ENCODE results near the gene WDR82. TPM values are rescaled to one million over a fixed set of nuclear protein-coding genes. Genes with fewer than 3 reads are reported as not detected.
A peak's percentile ranks its signal among the peaks of the same experiment; 100 is the strongest.

WDR82 gene
- total RNA-seq, 4 donors from 2014 or later = 14.6 to 44.9 (median 40.8) TPM

DNA sequence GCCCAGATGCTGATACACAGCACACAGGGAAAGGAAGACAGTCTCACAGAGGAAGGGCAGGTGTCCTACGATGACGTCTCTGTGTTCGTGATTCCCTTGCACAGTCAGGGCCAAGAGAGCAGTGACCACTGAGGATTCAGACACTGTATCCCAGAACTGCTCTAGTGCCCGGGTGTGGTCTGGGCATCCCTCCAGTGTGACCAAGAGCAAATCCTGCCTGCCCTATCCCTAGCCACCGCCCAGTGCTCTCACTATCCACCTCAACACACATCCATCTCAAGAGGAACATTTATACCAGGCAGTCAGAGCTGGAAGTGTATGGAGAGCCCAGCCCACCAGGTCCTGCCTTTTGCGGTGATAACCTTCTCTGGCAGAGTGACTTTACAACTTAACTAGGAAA lies 28.8 kb downstream of the WDR82 start:
- WGBS, 2 donors (ENCODE audit: low coverage in 1 of 2) = 84% methylated on average over 6 of the region's 6 CpGs; no CpG with 5 or more reads in 1 of the 2 donors
- in situ Hi-C loops (cut with MboI; ENCODE audit: low pct_ligation_motif_present in 1 of 4, low pct_unique_long_range_greater_than_20kb in 1 of 4, low sequenced_read_pairs in 3 of 4) = loop anchor here in 2 of 4 donors (25.0 kb wide), 1 partner anchor 88 kb away; no protein-coding TSS in a partner anchor

DNA sequence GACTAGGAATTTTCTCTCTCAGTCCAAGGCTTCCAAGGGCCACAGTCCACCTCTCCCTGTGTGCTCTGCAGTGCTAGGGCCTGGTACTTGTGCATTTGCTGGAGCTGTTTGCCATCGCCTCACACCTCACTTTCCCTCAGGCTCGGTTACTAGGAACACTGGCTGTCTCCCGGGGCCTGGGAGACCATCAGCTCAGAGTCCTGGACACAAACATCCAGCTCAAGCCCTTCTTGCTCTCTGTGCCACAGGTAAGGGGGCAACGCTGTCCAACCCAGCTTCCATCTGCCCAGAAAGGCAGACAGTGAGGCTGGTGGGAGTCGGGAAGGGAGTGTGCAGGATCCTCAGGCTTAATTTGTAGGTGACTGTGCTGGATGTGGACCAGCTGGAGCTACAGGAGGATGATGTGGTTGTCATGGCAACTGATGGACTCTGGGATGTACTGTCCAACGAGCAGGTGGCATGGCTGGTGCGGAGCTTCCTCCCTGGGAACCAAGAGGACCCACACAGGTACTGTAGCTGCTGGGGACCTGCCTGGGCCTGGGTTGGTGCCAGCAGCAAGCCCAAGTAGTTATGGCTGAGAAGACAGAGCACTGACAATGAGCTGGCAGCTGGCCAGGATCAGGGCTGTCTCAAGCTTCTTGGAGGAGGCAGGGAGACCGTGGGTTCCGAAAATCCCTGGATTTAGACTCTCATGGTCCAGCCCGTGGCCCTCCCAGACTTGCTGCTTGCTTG lies 29.5 kb downstream of the WDR82 start:
- WGBS, 2 donors (ENCODE audit: low coverage in 1 of 2) = 75 to 90% methylated on average over 4 to 10 of the region's 10 CpGs
- DNase-seq = no peak
- TF ChIP-seq EP300 (IDR thresholded peaks at IDR 0.05; ENCODE audit: low read depth) = no peak
- TF ChIP-seq, protein P1, sequence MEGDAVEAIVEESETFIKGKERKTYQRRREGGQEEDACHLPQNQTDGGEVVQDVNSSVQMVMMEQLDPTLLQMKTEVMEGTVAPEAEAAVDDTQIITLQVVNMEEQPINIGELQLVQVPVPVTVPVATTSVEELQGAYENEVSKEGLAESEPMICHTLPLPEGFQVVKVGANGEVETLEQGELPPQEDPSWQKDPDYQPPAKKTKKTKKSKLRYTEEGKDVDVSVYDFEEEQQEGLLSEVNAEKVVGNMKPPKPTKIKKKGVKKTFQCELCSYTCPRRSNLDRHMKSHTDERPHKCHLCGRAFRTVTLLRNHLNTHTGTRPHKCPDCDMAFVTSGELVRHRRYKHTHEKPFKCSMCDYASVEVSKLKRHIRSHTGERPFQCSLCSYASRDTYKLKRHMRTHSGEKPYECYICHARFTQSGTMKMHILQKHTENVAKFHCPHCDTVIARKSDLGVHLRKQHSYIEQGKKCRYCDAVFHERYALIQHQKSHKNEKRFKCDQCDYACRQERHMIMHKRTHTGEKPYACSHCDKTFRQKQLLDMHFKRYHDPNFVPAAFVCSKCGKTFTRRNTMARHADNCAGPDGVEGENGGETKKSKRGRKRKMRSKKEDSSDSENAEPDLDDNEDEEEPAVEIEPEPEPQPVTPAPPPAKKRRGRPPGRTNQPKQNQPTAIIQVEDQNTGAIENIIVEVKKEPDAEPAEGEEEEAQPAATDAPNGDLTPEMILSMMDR (IDR thresholded peaks at IDR 0.05) = no peak
- Histone ChIP-seq H3K36me3 (no peaks in the 10 kb centered on the region), H3K9me3 (no peaks in the 10 kb centered on the region), H3K27me3 (no peaks in the 10 kb centered on the region), H3K4me3 (no peak overlapping the region), H3K4me1 (peaks cover 3 to 30% (median 14%) of the 10 kb centered on the region in 4 donors), H3K27ac (no peak overlapping the region)
- in situ Hi-C loops (cut with MboI; ENCODE audit: low pct_ligation_motif_present in 1 of 4, low pct_unique_long_range_greater_than_20kb in 1 of 4, low sequenced_read_pairs in 3 of 4) (loop anchor here in 2 of 4 donors (25.0 kb wide), 1 partner anchor 88 kb away; no protein-coding TSS in a partner anchor), intact Hi-C loops (cut with DNase I; ENCODE audit: low total_unique reads) (no loop called here)

More for the DNA sequence above, 28.8 kb downstream of the WDR82 start:
- no peaks in the 10 kb centered on the region for H3K27me3 ChIP-seq
- DNase-seq = no peak
- no peak overlapping the region for H3K4me3 ChIP-seq
- intact Hi-C loops (cut with DNase I; ENCODE audit: low total_unique reads) = no loop called here
- H3K27ac ChIP-seq = no peak overlapping the region
- no peak for TF ChIP-seq EP300 (IDR thresholded peaks at IDR 0.05; ENCODE audit: low read depth)
- TF ChIP-seq, protein P1 (IDR thresholded peaks at IDR 0.05) = no peak
- TF ChIP-seq POLR2A (IDR thresholded peaks at IDR 0.05) = no peak
- no peak for TF ChIP-seq POLR2AphosphoS5 (IDR thresholded peaks at IDR 0.05)
- peaks cover 3 to 30% (median 16%) of the 10 kb centered on the region in 4 donors for H3K4me1 ChIP-seq
- H3K9me3 ChIP-seq = no peaks in the 10 kb centered on the region
- H3K36me3 ChIP-seq = peaks cover 0 to 5% (median 0%) of the 10 kb centered on the region in 4 donors

DNA sequence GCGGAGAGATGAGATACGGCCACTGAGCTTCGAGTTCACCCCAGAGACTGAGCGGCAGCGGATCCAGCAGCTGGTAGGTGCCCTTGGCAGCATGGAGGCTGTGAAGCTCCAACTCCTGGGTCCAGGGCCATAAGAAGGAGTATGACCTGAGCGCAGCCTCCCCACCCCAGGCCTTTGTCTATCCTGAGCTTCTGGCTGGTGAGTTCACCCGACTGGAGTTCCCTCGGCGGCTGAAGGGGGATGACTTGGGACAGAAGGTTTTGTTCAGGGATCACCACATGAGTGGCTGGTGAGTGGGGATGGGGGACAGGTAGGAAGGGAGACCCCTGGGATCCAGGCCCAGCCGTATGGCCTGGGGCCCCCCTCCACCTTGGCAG lies 30.3 kb downstream of the WDR82 start:
- no peak for DNase-seq
- Histone ChIP-seq H3K36me3 (no peaks in the 10 kb centered on the region), H3K4me3 (no peak overlapping the region), H3K27ac (no peak overlapping the region), H3K9me3 (no peaks in the 10 kb centered on the region), H3K27me3 (no peaks in the 10 kb centered on the region), H3K4me1 (peaks cover 0 to 23% (median 11%) of the 10 kb centered on the region in 4 donors)
- TF ChIP-seq POLR2A (IDR thresholded peaks at IDR 0.05) (no peak), EP300 (IDR thresholded peaks at IDR 0.05; ENCODE audit: low read depth) (no peak), POLR2AphosphoS5 (IDR thresholded peaks at IDR 0.05) (no peak)
- TF ChIP-seq, protein P1 (IDR thresholded peaks at IDR 0.05) = no peak
- intact Hi-C loops (cut with DNase I; ENCODE audit: low total_unique reads) = no loop called here
- 86% methylated on average over 9 of the region's 10 CpGs; no CpG with 5 or more reads in 1 of the 2 donors for WGBS, 2 donors (ENCODE audit: low coverage in 1 of 2)
- in situ Hi-C loops (cut with MboI; ENCODE audit: low pct_ligation_motif_present in 1 of 4, low pct_unique_long_range_greater_than_20kb in 1 of 4, low sequenced_read_pairs in 3 of 4) = loop anchor here in 2 of 4 donors (25.0 kb wide), 1 partner anchor 89 kb away; no protein-coding TSS in a partner anchor

DNA sequence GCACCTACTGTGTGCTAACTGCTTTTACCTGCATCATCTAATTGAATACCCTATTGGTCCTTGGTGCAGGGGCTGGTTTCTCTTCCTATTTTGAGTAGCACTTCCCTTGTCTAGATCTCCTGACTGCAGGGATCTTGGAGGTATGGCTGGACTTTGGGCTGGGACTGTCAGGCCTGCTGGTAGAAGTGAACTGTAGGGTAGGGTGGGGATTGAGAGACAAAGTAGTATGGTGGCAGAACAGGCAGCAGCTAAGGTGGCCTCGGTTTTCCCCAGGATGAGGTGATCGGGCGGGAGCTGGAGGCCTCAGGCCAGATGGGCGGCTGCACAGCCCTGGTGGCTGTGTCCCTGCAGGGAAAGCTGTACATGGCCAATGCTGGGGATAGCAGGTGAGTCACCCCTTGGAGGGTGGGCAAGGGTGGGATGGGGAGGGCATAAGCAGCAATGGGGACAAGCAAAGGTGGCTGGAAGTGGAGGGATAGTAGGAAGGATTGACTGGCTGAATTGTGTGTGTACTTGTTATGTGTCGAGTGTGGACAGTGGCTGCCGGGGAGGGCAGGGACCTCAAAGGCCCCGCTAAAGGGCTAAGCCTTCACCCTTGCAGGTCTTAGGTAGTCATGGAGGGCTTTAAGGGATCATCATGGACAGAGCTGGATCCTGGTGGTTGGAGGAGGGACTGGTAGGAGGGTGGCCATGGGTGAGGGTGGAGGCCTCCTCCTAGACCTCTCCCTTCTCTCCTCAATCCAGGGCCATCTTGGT lies 30.9 kb downstream of the WDR82 start:
- TF ChIP-seq POLR2A (IDR thresholded peaks at IDR 0.05) = no peak
- TF ChIP-seq, protein P1 (IDR thresholded peaks at IDR 0.05) = no peak
- no peak for TF ChIP-seq EP300 (IDR thresholded peaks at IDR 0.05; ENCODE audit: low read depth)
- TF ChIP-seq POLR2AphosphoS5 (IDR thresholded peaks at IDR 0.05) = no peak
- Histone ChIP-seq H3K9me3 (no peaks in the 10 kb centered on the region), H3K4me1 (peaks cover 0 to 23% (median 9%) of the 10 kb centered on the region in 4 donors), H3K27ac (peak overlapping the region in 1 of 4 donors; percentile 92), H3K27me3 (no peaks in the 10 kb centered on the region), H3K4me3 (no peak overlapping the region), H3K36me3 (no peaks in the 10 kb centered on the region)
- in situ Hi-C loops (cut with MboI; ENCODE audit: low pct_ligation_motif_present in 1 of 4, low pct_unique_long_range_greater_than_20kb in 1 of 4, low sequenced_read_pairs in 3 of 4) (loop anchor here in 2 of 4 donors (25.0 kb wide), 1 partner anchor 90 kb away; no protein-coding TSS in a partner anchor), intact Hi-C loops (cut with DNase I; ENCODE audit: low total_unique reads) (no loop called here)
- no peak for DNase-seq
- 94 to 100% methylated on average over 2 to 7 of the region's 7 CpGs for WGBS, 2 donors (ENCODE audit: low coverage in 1 of 2)
